Medulla oblongata (tissue), 1 donor: ENCODE data around the gene KRT34.
"Not testable (repeated sequence)": the region's sequence is repeated elsewhere in the genome, so short reads cannot be mapped to it uniquely, and the experiment has no call there.

Source experiments
- DNase-seq: peaks from one replicate; pipeline ENCODE4 v3.0.0-alpha.2; 2015; ENCODE audit errors: extremely low spot score

Gene KRT34

DNA sequence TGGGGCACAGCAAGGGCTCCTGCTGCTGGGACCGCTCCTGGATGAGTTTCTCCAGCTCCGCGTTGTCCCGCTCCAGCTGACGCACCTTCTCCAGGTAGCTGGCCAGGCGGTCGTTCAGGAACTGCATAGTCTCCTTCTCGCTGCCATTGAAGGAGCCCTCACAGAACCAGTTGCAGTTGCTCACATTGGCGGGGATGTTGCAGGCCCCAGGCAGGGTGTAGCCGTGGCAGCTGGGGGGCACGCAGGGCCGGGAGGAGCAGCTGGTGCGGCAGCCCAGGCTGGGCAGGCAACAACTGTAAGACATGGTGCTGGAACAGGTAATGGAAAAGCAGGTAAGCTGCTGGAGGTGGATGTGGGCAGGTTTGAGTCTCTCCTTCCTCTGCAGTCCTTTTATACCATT is at the start of gene KRT34:
TSS of gene KRT34 (minus strand) at position 364 of the 400 bp plus-strand sequence. CDS start at position 304, 60 bp downstream.
- DNase-seq: not testable (repeated sequence)

DNA sequence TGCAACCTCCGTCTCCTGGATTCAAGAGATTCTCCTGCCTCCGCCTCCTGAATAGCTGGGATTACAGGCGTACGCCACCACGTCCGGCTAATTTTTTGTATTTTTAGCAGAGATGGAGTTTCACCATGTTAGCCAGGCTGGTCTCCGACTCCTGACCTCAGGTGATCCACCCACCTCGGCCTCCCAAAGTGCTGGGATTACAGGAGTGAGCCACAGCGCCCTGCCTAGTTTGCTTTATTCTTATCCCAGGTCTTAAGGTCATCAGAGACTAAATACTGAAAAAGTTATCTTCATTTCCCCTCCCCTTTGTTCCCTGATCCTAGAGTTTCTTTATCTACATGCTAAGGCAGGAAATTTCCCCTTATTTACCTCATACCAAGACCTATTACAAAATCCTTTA is 48.3 kb upstream of the KRT34 start:
- DNase-seq: not testable (repeated sequence)

DNA sequence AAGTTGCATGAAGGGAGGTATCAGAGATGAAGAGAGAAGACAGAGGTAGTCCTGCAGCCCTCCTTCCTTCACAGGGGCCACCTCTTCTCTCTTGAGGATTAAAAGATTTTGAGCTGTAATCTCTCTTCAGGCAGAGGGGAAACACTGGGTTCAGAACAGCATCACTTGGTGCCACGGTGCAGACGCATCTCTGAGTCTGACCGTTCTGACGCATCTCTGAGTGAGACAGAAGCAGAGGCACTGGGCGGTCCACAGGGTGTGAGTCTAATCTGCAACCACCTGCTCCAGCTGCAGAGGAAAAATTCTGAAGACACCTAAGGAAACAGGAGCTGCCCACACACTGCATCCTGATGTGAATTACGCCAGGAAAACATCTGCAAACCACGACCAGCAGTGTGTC is 47.6 kb upstream of the KRT34 start:
- DNase-seq: no peak

DNA sequence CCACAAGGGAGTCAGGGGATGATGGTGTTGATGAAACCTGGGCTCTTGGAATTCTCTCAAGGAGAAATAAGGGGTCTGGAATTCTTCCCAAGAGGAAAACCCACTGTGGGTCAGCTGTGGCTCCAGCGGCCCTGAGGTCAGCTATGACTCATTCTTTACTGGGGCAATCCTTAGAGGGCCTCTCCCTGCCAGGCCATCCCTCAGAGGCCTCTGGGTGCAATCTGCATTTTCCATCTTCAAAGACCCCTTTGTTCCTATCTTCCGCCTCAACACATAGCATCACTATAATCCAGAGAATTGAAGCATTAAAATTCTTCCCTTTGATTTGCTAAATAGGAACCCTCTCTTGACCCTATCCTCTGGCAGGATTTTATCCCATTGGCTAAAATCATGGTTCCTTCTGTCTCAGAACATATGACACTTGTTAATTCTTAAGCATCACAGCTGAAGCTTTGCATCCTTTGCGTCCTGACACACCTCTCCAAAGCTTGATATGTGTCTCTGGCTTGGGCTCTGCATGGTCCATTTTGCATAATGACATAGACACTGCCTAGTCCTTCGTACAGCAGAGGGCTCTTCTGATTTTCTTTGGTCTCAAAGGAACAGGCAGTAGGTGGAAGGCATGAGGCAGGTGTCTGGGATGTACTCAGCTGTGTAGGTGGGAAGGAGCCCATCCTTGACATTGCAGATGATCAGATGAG is 46.6 kb upstream of the KRT34 start:
- DNase-seq: no peak

DNA sequence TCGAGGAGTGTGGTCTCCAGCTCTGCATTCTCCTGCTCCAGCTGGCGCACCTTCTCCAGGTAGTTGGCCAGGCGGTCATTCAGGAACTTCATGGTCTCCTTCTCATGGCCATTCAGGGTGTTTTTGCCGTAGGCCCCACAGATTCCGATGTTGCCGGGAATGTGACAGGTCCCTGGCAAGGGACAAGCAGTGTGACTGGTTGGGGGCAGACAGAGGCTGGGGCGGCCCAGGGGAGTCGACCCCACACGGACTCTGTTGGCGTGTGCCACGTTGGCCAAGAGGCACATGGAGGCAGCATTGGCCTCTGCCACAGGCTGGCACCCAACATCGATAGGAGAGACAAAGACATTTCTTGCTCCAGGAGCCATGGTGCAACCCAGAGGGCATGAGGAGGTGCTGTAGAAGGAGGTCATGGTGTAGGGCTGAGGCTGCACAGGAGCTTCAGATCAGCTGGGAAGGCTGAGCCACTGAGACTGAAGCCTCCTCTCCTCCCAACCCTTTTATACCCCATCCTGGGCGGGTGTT is 42.1 kb upstream of the KRT34 start, which contains the start of gene KRT37:
TSS of gene KRT37 (minus strand) at position 475 of the 525 bp plus-strand sequence. CDS start at position 413, 62 bp downstream.
- no peak for DNase-seq

DNA sequence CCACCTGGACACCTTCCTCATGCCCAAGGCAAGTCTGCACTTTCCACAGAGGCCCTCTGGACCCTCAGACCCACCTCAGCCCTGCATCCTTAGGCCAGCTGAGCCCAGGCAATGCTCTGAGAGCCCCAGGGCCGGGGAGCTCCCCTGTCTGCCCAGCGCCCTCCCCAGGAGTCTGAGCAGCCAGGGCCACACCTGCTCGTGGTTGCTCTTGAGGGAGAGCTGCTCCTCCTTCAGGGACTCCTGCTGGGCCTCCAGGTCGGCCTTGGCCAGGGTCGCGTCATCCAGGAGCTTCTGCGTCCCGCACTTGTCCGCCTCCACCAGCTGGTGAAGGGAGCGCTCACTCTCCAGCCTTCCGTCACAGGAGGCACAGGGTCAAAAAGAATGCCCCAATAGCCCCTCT is 40.5 kb upstream of the KRT34 start:
- DNase-seq: not testable (repeated sequence)

DNA sequence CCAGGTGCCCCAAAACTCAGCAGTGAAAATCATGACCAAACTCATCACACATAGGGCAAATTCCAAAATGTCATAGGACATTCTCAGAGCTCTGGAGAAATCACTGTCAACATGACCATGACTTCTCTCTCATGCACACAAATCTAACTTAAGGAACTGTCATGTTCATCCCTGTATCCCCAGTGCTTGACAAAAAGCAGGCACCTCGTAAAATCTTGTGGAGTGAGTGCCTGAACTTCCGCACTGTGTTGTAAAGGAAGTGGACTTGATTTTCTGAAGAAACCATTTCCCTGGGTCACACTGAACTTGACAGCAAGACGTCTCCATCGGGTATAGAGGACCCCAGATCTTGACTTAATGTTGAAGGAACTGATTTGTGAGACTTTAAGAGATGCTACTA is 39.5 kb upstream of the KRT34 start:
- no peak for DNase-seq

DNA sequence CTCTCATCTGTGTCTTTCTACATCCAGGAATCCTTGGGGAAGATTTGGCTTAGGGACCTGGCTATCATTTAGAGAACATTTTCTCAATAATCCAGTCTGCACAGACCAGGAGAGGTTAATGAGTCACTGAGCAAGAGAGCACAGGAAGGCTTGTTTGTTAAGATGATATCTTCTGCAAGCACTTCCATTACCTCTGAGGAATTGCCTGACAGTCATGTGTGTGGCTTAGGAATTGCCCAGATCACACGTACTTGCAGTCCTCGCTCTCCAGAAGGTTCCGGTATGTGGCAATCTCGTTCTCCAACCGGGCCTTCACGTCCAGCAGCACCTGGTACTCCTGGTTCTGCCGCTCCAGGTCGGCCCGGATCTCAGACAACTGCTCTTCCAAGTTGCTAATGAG is 39.0 kb upstream of the KRT34 start:
- DNase-seq: no peak

DNA sequence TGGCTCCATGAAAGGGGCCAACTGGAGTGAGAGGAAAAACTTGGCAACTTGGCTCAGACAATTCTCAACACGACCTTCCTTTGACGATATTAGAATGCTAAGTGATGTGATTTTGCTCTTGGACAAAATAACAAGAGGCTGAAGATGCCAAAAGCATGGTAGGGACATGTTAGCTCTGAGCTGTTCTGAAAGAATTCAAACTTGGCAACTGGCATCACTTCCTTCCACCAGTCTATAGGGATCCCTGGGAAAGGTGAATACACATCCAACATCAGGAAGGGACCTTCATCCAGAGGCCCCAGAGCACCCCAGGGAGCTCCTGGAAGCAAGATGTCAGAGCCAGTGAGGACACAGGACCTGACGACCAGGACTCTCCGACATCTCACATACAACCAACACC is 38.0 kb upstream of the KRT34 start:
- DNase-seq: no peak

DNA sequence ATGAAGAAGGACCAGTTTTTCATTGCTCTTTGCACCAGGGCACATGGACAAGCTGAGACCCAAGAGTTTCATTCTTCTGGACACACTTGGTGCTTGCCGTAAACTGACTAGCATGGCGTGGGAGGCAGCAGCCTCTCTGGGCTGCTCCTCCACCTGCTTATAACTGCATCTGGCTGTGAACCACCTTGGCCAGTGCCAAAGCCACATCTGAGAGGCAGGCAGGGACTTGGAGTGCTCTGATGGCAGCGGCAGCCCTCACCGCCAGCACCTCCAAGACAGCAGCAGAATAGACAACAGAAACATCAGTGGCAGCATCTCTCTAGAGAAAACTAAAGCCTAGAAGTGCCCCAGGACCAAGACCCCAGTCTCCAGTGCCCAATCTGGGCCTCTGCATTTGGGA is 37.6 kb upstream of the KRT34 start:
- DNase-seq: no peak

DNA sequence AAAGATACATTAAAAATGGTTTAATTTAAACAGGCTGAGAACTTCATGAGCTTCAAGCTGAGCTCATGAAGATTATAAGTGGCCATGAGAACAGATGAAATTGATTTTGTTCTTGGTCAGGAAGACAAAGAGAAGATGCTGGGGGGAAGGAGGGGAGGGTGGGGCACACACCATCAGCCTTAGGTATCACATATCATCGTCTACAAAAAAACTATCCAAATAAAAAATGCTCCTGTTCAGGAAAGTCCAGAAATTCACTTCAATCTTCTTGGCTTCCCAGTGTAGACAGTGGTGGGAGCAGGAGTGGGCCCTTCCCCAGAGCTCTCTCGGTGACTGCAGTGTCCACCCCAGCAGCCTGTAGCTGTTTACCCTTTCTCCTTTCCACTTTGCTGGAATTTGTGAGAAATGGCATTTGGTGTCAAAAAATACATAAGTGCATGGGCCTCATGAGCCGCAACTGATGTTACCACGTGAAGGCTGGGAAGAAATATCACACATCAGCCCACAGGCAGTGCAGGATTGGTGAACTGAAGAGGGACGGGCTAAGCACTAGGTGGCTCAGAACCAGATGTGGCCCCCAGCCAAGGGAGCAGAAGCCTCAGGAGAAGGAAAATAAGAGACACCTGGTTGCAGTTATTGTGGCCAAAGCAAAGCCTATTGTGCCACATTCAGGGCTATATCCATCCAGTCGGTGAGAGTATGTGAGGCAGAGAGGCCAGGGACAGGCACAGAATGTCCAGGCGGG is 36.2 kb upstream of the KRT34 start:
- no peak for DNase-seq

DNA sequence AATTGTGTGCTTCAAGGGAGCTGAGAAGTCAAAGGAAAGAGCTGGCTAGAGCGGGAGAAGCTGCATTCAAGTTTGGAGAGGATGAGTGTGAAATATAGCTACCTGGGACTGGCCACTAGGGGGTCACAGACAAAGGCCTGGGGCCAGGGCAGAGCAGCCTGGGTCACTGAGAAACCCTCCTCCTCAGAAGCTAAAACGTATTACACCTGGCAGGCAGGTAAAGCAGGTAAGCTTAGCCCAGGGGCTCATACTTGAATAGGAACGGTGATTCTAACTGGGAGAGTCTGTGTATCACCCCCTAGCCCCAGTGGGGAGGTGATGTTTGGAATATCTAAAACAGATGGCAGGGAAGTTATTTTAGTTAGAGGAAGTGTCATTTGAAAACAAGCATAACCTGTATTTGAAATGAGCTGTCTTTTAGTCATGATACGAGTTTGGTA is 35.5 kb upstream of the KRT34 start:
- no peak for DNase-seq

DNA sequence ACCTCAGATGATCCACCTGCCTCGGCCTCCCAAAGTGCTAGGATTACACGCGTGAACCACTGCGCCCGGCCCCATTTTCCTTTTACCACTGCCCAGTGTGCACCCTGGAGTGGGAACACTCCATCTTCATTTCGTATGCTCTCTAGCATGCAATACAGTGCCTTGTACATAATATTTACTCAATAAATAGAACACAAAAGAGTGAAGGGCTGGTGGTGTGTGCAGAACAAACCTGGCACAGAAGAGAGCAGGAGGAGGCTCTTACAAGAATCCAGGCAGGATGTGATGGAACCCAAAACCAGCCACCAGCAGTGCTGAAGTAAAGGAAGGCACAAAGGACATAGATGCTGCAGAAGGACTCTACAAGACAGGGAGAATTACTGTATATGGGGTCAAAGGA is 35.0 kb upstream of the KRT34 start:
- DNase-seq: no peak

DNA sequence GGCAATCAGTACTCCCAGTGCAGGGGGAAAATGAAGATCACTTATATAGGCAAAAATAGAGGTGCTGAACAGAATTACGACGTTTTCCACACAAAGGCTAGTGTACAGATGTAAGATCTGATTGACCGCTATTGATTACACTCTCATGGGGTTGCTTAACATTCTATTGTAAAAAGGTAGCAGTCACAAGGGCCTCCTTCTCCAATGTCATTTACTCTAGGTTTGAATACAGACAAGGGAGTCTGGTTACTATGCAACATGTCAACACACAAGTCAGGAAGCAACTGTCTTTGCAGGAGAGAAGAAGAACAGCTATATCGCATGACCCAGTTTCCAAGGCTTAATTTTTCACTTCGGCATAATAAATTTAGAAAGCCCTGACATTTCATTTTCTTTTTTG is 34.4 kb upstream of the KRT34 start:
- DNase-seq: no peak

DNA sequence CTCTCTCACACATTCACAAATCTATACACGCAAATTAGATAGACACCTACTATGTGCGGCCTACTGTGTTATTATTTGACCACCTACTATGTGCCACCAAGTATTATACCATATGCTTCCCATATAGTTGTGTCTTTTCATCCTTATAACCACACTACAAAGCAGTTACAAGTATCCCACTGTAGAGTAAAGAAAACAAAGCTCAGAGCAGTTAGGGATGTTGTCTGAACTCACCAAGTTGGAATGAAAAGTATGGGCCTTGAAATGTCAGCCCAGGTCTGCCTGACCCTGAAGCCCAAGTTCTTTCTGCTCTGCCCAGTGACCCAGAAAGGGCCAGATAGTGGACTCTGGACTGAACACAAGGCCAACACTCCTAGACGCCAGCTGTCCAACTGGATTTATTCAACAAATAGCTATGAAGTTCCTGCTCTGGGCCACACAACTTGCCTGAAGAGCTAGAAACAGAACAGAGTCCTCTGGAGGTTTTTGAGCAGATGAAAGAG is 33.8 kb upstream of the KRT34 start:
- no peak for DNase-seq

DNA sequence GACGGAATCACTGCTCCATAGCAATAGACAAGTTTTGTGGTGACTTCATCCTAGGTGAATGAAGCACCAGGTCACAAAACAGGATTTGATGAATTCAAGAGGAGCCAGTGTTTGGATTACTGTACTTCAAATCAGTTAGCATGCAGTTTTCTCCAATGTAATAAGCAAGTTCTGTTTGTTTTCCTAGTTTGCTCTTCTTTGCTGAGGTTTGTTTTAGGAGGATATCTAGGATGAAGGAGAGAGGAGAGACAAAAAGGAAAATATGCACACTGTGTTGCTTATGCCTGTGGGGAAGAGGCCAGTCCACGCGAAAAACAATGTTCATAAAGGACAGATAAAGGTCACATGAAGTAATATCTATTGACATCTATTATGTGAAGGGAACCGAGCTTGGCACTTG is 33.3 kb upstream of the KRT34 start:
- DNase-seq: no peak

DNA sequence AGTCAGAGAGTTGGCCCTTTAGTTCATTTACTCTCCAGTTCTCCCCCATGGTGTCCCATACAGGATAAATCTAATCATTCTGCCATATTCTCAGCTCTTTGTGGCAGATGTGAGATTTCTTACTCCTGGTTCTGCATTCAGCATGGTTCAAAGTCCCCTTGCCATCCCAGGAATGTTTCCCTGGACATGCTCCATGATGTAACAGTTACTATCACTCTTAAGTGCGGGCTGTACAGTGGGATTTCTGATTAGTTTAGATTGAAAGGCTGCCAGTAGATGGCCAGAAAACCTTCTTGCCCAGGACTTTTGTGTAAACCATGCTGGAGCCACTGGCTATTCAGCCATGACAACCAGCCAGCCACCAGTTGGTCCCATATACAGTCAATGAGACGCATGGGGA is 31.9 kb upstream of the KRT34 start:
- no peak for DNase-seq

DNA sequence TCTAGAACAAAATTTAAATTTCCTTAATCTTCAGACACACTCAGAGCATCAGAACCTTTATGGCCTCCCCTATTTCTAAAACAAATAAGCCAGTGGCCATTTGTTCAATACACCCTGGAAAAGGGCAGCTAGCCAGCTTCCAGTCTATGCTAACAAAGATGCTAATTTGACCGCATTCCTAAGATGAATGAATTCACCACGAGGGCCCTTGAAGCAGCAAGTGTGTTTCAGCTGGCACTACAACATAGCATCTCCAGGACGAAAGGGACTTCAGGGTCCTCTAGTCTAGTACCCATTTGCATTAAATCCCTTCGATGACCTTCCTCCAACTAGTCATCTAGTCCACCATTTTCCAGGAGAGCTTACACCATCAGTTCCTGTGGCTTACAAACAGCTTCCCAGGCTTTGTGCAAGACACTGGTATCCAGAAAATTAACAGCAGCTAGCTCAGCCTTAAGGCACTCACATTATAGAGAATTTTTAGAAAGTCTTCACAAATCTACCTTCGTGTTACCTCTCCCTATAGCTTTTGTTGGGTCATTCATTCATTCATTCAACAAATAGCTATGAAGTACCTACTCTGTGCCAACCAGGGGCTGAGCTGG is 31.3 kb upstream of the KRT34 start:
- no peak for DNase-seq

DNA sequence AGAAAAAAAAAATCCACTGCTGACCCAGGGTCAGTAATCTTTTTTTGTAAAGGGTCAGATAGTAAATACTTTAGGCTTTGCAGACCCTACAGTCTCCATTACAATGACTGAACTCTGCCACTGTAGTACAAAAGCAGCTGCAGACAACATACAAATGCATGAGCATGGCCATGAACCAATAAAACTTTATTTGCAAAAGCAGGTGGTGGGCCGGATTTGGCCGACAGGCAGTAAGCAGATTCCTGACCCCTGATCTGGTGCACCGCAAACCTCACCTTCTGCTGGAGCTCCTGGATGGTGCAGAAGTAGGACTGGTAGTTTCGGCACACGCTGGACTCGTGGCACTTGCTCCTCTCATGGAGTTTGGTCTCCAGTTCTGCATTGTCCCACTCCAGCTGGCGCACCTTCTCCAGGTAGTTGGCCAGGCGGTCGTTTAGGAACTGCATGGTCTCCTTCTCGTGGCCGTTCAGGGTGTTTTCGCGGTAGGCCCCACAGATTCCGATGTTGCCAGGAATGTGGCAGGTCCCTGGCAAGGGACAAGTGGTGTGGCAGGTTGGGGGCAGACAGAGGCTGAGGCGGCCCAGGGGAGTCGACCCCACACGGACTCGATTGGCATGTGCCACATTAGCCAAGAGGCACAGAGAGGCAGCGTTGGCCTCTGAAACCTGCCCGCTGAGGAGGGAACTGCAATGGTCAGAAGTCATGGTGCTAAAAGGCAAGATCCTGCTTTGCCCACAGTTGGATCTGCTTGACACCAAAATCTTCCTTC is 29.1 kb upstream of the KRT34 start:
- DNase-seq: no peak

DNA sequence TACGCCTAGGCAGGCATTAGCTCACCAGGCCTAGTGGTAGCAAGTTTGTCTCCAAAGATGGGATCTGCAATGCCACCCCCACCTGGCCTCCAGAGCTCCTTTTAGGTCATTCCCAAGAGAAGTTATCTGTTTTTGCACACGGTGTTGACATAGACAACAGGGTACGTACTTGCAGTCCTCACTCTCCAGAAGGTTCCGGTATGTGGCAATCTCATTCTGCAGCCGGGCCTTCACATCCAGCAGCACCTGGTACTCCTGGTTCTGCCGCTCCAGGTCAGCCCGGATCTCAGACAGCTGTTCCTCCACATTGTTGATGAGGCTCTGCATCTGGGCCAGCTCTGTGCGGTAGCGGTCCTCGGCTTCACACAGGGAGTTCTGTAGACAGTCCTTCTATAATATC is 25.1 kb upstream of the KRT34 start:
- no peak for DNase-seq

DNA sequence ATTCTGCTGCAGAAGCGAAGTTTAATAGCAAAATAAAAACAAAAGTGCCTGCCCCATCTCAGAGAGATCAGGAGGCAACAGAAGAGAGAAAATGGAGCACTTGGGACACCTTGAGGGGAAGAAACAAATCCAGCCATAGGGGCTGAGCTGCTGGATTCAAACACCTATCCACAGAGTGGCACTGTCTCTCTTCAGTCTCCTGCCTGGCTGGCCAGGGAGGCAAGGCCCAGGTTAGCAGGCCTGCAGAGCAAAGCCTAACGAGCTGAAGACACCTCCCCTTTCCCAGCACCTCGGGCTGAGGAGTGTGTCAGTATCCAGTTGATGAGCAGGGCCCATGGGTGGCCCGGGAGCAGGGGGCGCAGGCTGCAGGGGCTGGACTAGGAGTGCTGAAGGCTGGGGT is 24.1 kb upstream of the KRT34 start:
- DNase-seq: no peak
